ENCODE measurements around the gene PACSIN2.

- no peak for TF ChIP-seq CTCF (conservative IDR thresholded peaks at IDR 0.05)
- no peak for TF ChIP-seq EZH2 (IDR thresholded peaks at IDR 0.05; ENCODE audit: low read depth)
Observed at GRCh38 chr22:42866100-42866499, 148.8 kb downstream of the PACSIN2 start.
